GM23338 (cell line): ENCODE measurements around the gene PADI1. TPM values are rescaled to one million over a fixed set of nuclear protein-coding genes. Genes with fewer than 3 reads are reported as not detected.

Experiments
- ATAC-seq: fragments of 200-7000 bp; cut with Tn5 transposase; 3 replicates; pipeline ENCODE4 v1.9.1; 2020
- DNase-seq: peaks from one replicate; pipeline ENCODE4 v3.0.0-alpha.2; 2015; ENCODE audit warnings: low spot score
- H2AFZ ChIP-seq: fragments of 200-600 bp; sonication (generic); 2 replicates; pipeline ENCODE4 v1.8.0; 2016; ENCODE audit warnings: antibody characterized with exemption, mild to moderate bottlenecking, moderate library complexity
- H3F3A ChIP-seq: fragments of 200-600 bp; sonication (generic); replicated peaks from 2 replicates; pipeline ENCODE4 v1.8.0; 2017; ENCODE audit warnings: antibody characterized with exemption, mixed run types, low read depth
- H3K27ac ChIP-seq: fragments of 200-600 bp; sonication (generic); 2 replicates; pipeline ENCODE4 v1.6.1; 2016; ENCODE audit warnings: low read depth
- H3K27me3 ChIP-seq: fragments of 200-600 bp; sonication (generic); 2 replicates; pipeline ENCODE4 v1.8.0; 2016; ENCODE audit warnings: mild to moderate bottlenecking, mixed run types, moderate library complexity; ENCODE audit not compliant: insufficient read depth
- H3K36me3 ChIP-seq: fragments of 200-600 bp; sonication (generic); 2 replicates; pipeline ENCODE4 v1.8.0; 2016; ENCODE audit warnings: mild to moderate bottlenecking; ENCODE audit not compliant: insufficient read depth
- H3K4me1 ChIP-seq: fragments of 200-600 bp; sonication (generic); 2 replicates; pipeline ENCODE4 v1.8.0; 2016; ENCODE audit warnings: mild to moderate bottlenecking, moderate library complexity; ENCODE audit not compliant: insufficient read depth
- H3K4me2 ChIP-seq: fragments of 200-600 bp; sonication (generic); 2 replicates; pipeline ENCODE4 v1.7.1; 2017; ENCODE audit warnings: mixed run types
- H3K4me3 ChIP-seq: fragments of 200-600 bp; sonication (generic); 2 replicates; pipeline ENCODE4 v1.6.1; 2016; ENCODE audit warnings: mixed run types
- H3K79me2 ChIP-seq: fragments of 200-600 bp; sonication (generic); replicated peaks from 2 replicates; pipeline ENCODE4 v1.8.0; 2017; ENCODE audit warnings: mild to moderate bottlenecking; ENCODE audit not compliant: insufficient read depth
- H3K9me2 ChIP-seq: fragments of 200-600 bp; sonication (generic); 2 replicates; pipeline ENCODE4 v1.8.0; 2017; ENCODE audit not compliant: insufficient read depth
- H4K20me1 ChIP-seq: fragments of 200-600 bp; sonication (generic); replicated peaks from 2 replicates; pipeline ENCODE4 v1.8.0; 2017; ENCODE audit warnings: mild to moderate bottlenecking; ENCODE audit not compliant: insufficient read depth
- H3K27ac Mint-ChIP-seq: 2 replicates; pipeline ENCODE4 v1.8.0; 2020; ENCODE audit warnings: inconsistent platforms, mild to moderate bottlenecking, moderate library complexity, mixed read lengths
- H3K27me3 Mint-ChIP-seq: 3 replicates; pipeline ENCODE4 v1.8.0; 2022; ENCODE audit warnings: low read depth, mild to moderate bottlenecking, moderate library complexity, mixed read lengths, inconsistent platforms; ENCODE audit not compliant: insufficient read depth, poor library complexity
- H3K36me3 Mint-ChIP-seq: 3 replicates; pipeline ENCODE4 v1.8.0; 2021; ENCODE audit warnings: low read depth, mild to moderate bottlenecking, inconsistent platforms, moderate library complexity, mixed read lengths
- H3K4me1 Mint-ChIP-seq: 3 replicates; pipeline ENCODE4 v1.8.0; 2020; ENCODE audit warnings: mild to moderate bottlenecking, inconsistent platforms, mixed read lengths
- H3K4me3 Mint-ChIP-seq: 3 replicates; pipeline ENCODE4 v1.8.0; 2021; ENCODE audit warnings: moderate library complexity, mild to moderate bottlenecking, inconsistent platforms, mixed read lengths
- H3K9me3 Mint-ChIP-seq: 3 replicates; pipeline ENCODE4 v1.8.0; 2020; ENCODE audit warnings: moderate library complexity, mild to moderate bottlenecking, inconsistent platforms, mixed read lengths
- CREB1 ChIP-seq: fragments of 250-450 bp; sonication (Bioruptor Pico); IDR thresholded peaks from 2 replicates; pipeline ENCODE4 v1.5.0; 2020; ENCODE audit warnings: low read depth, mild to moderate bottlenecking, moderate library complexity
- ETS1 ChIP-seq: IDR thresholded peaks from 2 replicates; pipeline ENCODE4 v1.6.1; 2016; ENCODE audit warnings: antibody characterized with exemption
- EZH2 ChIP-seq: fragments of 200-600 bp; sonication (generic); IDR thresholded peaks from one replicate; pipeline ENCODE4 v1.8.0; 2017; ENCODE audit warnings: antibody characterized with exemption, mild to moderate bottlenecking, low read depth; ENCODE audit not compliant: unreplicated experiment
- EZH2phosphoT487 ChIP-seq: fragments of 200-600 bp; sonication (generic); IDR thresholded peaks from one replicate; pipeline ENCODE4 v1.8.1; 2018; ENCODE audit warnings: antibody characterized with exemption; ENCODE audit not compliant: unreplicated experiment
- JUNB ChIP-seq: IDR thresholded peaks from one replicate; pipeline ENCODE4 v1.6.1; 2016; ENCODE audit warnings: antibody characterized with exemption; ENCODE audit not compliant: unreplicated experiment
- NANOG ChIP-seq: IDR thresholded peaks from 2 replicates; pipeline ENCODE4 v1.6.1; 2016; ENCODE audit warnings: antibody characterized with exemption, borderline replicate concordance
- POLR2AphosphoS5 ChIP-seq: IDR thresholded peaks from 2 replicates; pipeline ENCODE4 v1.6.1; 2016; ENCODE audit warnings: antibody characterized with exemption, low read depth
- STAT1 ChIP-seq: IDR thresholded peaks from one replicate; pipeline ENCODE4 v1.6.1; 2016; ENCODE audit warnings: antibody characterized with exemption; ENCODE audit not compliant: unreplicated experiment
- ZNF114 ChIP-seq: fragments of 250-450 bp; sonication (Bioruptor Pico); IDR thresholded peaks from 2 replicates; pipeline ENCODE4 v1.5.0; 2020; ENCODE audit warnings: mild to moderate bottlenecking, moderate library complexity
- ZNF331 ChIP-seq: fragments of 250-450 bp; sonication (Bioruptor Pico); IDR thresholded peaks from 2 replicates; pipeline ENCODE4 v1.5.0; 2020; ENCODE audit warnings: low read depth, mild to moderate bottlenecking, moderate library complexity
- ZNF462 ChIP-seq: fragments of 250-450 bp; sonication (Bioruptor Pico); IDR thresholded peaks from 2 replicates; pipeline ENCODE4 v1.5.0; 2020; ENCODE audit warnings: mild to moderate bottlenecking, moderate library complexity
- polyA plus RNA-seq: library from polyadenylated mRNA; unstranded; fragments of >200 nt; fragmentation: Nextera tagmentation; extraction: Ambion mirVana; gene quantifications from 2 replicates; pipeline ENCODE4 v1.2.1, GENCODE V29; 2016
- total RNA-seq: library from RNA; depleted of rRNA; stranded (reverse); fragments of >200 nt; shearing (Covaris generic); gene quantifications from 2 replicates; pipeline ENCODE4 v1.2.3, GENCODE V29; 2014
- TF ChIP-seq, protein P1 (sequence below), 2 experiments: fragments of 200-600 bp in 1 of 2; sonication (generic) in 1 of 2; conservative IDR thresholded peaks; 2 replicates each; pipeline versions ENCODE4 v1.5.1 to v1.6.1; 2016 to 2017; ENCODE audit warnings: antibody characterized with exemption in 2 of 2, low read depth in 2 of 2, mild to moderate bottlenecking in 2 of 2, moderate library complexity in 1 of 2
- TF ChIP-seq, protein P2 (sequence below): IDR thresholded peaks from one replicate; pipeline ENCODE4 v1.6.1; 2018; ENCODE audit warnings: antibody characterized with exemption; ENCODE audit not compliant: unreplicated experiment

The PADI1 gene
- total and polyA plus RNA-seq, 2 experiments from 2014 or later: 0.26 to 0.28 TPM

DNA sequence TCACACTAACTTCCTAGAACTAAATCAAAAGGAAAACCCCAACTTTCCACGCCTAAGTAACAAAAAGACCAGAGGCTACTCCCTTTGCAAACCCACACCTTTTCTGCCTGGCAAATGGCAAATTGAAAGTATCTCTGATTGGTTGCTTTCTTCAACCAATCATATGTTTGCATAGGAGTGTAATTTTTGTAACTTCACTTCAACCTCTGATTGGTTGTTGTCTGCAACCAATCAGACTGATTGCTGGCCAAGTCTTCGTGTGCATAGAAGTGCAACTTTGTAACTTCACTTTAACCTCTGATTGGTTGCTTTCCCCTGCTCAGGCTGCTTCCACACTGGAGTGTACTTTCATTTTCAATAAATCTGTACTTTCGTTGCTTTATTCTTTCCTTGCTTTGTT is 48.8 kb upstream of the PADI1 start:
- peaks cover 4% of the 10 kb centered on the region for H3K27me3 Mint-ChIP-seq
- H3K4me3 ChIP-seq: no peak overlapping the region
- peaks cover 68% of the 10 kb centered on the region for H3K9me3 Mint-ChIP-seq
- H3K9me2 ChIP-seq: peaks cover 8% of the 10 kb centered on the region; the same call in 1 of the 2 replicates
- H3K27me3 ChIP-seq: no peaks in the 10 kb centered on the region
- H3K79me2 ChIP-seq: no peaks in the 10 kb centered on the region
- DNase-seq (no peak), ATAC-seq (no peak)
- H2AFZ ChIP-seq: no peak overlapping the region
- H4K20me1 ChIP-seq: no peaks in the 10 kb centered on the region
- no peak overlapping the region for H3K27ac ChIP-seq
- no peak overlapping the region for H3K4me2 ChIP-seq
- H3K4me3 Mint-ChIP-seq: no peak overlapping the region
- H3F3A ChIP-seq: no peaks in the 10 kb centered on the region
- peaks cover 15% of the 10 kb centered on the region for H3K4me1 Mint-ChIP-seq
- peaks cover 34% of the 10 kb centered on the region for H3K36me3 Mint-ChIP-seq
- H3K4me1 ChIP-seq: peaks cover 12% of the 10 kb centered on the region
- H3K36me3 ChIP-seq: no peaks in the 10 kb centered on the region; the same call in 1 of the 2 replicates
- no peak overlapping the region for H3K27ac Mint-ChIP-seq
- TF ChIP-seq, protein P1, sequence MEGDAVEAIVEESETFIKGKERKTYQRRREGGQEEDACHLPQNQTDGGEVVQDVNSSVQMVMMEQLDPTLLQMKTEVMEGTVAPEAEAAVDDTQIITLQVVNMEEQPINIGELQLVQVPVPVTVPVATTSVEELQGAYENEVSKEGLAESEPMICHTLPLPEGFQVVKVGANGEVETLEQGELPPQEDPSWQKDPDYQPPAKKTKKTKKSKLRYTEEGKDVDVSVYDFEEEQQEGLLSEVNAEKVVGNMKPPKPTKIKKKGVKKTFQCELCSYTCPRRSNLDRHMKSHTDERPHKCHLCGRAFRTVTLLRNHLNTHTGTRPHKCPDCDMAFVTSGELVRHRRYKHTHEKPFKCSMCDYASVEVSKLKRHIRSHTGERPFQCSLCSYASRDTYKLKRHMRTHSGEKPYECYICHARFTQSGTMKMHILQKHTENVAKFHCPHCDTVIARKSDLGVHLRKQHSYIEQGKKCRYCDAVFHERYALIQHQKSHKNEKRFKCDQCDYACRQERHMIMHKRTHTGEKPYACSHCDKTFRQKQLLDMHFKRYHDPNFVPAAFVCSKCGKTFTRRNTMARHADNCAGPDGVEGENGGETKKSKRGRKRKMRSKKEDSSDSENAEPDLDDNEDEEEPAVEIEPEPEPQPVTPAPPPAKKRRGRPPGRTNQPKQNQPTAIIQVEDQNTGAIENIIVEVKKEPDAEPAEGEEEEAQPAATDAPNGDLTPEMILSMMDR (conservative IDR thresholded peaks at IDR 0.05; ENCODE audit: low read depth in 2 of 2): no peak
- no peak for TF ChIP-seq EZH2phosphoT487
- no peak for TF ChIP-seq JUNB
- TF ChIP-seq ZNF331 (CRISPR knock-in tag): no peak
- no peak for TF ChIP-seq CREB1 (CRISPR knock-in tag)
- TF ChIP-seq NANOG: no peak
- TF ChIP-seq, protein P2, sequence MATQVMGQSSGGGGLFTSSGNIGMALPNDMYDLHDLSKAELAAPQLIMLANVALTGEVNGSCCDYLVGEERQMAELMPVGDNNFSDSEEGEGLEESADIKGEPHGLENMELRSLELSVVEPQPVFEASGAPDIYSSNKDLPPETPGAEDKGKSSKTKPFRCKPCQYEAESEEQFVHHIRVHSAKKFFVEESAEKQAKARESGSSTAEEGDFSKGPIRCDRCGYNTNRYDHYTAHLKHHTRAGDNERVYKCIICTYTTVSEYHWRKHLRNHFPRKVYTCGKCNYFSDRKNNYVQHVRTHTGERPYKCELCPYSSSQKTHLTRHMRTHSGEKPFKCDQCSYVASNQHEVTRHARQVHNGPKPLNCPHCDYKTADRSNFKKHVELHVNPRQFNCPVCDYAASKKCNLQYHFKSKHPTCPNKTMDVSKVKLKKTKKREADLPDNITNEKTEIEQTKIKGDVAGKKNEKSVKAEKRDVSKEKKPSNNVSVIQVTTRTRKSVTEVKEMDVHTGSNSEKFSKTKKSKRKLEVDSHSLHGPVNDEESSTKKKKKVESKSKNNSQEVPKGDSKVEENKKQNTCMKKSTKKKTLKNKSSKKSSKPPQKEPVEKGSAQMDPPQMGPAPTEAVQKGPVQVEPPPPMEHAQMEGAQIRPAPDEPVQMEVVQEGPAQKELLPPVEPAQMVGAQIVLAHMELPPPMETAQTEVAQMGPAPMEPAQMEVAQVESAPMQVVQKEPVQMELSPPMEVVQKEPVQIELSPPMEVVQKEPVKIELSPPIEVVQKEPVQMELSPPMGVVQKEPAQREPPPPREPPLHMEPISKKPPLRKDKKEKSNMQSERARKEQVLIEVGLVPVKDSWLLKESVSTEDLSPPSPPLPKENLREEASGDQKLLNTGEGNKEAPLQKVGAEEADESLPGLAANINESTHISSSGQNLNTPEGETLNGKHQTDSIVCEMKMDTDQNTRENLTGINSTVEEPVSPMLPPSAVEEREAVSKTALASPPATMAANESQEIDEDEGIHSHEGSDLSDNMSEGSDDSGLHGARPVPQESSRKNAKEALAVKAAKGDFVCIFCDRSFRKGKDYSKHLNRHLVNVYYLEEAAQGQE: no peak
- TF ChIP-seq POLR2AphosphoS5: no peak
- no peak for TF ChIP-seq ZNF114 (CRISPR knock-in tag)
- TF ChIP-seq STAT1: no peak
- no peak for TF ChIP-seq ETS1
- no peak for TF ChIP-seq EZH2
- no peak for TF ChIP-seq ZNF462 (CRISPR knock-in tag)
